ENCODE measurements around the gene CRTAC1.

Gene CRTAC1

DNA sequence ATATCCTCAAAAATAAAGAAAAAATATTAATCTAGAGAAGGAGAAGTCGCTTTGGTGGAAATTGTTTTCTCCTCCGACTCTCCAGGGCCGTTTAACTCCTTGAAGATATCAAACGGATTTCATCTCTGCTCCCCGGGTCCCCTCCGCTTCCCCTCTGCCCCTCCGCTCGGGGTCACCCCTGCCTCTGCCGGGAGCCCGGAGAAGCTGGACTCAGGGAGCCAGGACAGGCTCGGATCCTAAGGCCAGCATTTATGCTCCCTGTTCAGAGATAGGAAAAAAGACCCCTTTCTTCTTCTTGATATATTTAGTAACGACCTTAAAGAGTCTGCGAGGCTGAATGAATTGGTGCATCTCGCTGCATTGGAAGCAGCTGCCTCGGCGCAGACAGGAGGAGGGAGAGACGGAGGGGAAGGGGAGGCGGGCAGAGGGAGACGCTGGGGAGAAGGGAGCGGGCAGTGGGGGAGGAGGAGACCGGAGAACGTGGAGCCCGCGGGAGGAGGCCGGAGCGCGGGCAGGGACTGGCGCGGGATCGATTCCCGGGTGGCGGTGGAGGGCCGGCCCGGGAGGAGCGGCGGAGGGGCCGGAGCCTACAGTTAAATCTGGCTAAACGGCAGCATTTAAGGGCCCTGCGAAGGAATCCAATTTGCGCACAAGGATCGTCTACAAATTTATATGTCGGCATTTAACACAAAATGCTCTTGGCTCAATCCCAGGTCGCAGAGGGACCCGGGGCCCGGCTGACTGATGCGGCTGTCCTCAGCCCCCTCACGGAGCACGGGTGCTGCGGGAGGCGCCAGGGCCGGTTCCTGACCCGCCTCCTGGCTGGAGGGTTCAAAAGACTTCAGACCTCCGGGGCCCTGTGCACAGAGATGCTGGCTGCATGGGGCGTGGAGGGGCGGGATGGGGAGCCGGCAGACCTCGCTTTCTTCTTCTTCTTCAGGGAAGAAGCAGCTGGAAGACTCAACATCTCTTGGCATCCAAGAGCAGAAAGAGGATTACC lies 55.6 kb downstream of the CRTAC1 start:
- no peak for DNase-seq (ENCODE audit: low spot score)

DNA sequence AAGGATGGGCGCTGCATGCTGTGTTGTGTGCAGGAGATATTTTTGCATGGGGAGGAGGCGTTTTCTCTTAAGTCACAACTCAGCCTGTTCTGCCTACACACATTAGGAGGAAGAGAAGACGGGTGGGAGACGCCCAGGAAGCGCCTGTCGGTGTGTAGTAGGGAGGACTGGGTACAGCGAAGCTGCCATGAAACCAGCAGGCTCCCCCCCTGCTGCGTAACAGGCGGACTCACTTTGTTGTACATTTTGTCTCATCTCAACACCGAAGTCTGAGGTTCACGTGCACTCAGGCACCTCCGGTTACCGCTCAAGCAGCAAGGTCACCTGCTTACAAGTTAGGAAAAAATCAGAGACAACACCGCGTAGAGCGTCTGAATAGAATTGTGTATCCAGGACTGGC lies 56.3 kb downstream of the CRTAC1 start:
- no peak for DNase-seq (ENCODE audit: low spot score)

DNA sequence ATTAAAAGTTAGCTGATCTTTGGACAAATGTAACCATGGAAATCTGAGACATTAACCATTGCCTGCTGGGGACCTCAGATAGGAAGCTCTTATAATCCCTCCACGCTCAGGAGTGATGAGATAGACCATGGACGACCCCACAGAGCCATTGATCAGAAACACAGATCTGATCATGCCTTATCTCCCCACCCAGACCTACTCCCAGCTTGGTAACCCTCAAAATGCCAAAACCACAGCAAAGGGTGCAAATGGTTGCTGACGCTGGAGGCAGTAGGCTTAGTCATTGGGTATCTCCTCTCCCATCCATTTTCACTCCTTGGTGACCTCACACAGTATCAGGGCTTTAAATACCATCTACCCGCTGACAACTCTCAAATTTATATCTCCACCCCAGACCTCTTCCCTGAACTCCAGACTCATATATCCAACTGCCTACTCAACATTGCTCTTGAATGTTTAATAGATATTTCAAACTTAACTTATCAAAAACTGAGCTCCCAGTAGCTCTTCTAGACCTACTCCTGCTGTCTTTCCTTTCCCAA lies 60.8 kb downstream of the CRTAC1 start:
- DNase-seq (ENCODE audit: low spot score), result no peak

DNA sequence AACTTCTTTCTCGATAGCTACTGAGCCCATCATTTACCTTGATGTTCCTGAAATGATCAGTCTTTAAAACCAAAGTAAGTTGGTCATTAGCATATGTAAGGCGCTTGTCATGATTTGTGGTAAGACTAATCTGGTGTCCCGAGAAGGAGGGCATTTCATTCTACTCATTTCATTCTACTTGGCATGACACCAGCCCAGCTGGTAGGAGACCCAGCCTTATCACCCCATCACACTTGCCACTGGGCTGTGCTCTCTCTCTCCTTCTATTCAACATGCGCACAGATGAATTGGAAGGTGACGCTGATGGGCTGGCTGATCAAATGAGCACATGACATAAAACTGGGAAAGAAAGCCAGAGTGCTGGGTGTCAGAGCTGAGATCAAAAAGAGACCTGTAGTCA lies 65.7 kb downstream of the CRTAC1 start:
- DNase-seq (ENCODE audit: low spot score), result no peak

DNA sequence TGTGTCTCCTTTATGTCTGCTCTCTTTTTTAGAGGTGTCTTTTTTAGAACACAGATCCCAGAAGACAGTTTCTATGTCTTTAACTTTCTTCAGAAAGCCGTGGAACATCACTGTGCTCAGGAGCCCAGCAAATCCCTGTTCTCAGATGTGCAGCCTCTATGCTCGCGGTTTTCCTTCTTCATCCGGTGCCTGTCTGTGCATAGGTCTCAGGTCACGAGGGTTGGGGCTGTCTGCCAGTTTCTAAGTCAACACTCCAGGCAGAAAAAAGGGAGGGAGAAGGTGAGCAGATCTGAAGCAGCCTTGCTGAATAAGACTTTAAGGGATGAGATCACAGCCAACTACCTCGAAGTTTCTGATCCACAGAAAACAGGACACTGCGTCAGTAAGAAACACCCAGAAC lies 68.5 kb downstream of the CRTAC1 start:
- no peak for DNase-seq (ENCODE audit: low spot score)

DNA sequence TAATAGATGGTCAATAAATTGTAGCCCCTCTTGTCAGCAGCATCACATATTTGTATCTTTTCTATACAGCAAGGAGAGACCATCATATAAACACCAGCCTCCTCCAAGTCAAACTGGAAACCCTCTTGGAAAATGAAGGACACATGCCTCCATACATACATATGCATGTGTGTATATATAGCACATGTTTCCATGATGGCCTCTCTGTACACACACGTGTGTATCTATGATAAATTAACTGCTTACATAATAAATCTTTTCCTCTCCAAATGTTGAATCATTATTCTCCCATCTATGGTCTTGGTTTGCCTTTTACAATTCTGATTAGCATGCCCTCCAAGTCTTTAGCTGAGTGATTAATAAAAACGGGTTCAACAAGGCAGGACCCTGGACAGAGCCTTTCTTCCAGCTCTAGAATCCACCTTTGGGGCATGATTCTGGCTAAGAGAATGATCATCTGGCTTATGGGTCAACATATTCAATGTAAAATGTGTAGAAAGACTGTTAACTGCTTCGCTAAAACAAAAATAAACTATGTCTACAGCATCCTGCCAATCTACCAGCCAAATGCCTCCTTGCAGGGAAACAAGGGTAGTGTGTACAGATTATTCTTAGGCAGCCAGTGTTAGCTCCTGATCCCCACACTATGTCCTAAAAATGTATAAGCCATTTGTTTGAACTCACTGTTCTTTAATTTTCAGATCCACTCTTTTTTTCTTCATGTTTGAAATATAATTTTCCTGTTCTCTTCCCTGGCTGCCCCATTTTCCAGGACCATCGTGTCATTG lies 70.0 kb downstream of the CRTAC1 start:
- DNase-seq (ENCODE audit: low spot score), result no peak

DNA sequence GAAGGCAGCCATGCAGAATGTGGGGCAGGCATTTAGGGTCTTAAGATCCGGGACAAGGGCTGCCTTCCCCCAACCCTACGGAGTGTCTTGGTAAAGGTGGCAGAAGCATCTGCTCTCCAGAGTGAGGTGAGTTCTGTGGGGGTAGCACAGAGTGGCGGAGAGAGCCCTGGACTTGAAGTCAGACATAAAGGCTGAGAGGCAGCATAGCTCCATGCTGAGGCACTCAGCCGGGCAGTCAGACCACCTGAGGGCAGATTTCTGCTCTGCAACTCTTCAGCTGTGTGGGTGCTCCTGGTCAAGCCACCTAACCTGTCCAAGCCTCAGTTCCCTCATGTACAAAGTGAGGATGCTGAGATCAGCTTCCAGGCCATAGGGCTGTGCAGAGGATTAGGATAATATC lies 81.0 kb downstream of the CRTAC1 start:
- no peak for DNase-seq (ENCODE audit: low spot score)

DNA sequence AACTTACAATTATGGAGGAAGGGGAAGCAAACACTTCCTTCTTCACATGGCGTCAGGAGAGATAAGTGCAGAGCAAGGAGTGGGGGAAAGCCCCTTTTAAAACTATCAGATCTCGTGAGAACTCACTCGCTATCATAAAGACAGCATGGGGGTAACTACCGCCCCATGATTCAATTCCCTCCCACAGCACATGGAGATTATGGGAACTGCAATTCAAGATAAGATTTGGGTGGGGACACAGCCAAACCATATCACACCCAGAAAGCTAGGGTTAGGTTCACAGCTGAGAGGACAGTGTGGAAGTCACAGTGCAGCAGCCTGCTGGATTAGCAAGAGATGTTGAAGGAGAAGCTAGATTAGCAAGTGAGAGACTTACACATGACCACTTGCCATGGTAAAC lies 81.6 kb downstream of the CRTAC1 start:
- DNase-seq (ENCODE audit: low spot score), result no peak

DNA sequence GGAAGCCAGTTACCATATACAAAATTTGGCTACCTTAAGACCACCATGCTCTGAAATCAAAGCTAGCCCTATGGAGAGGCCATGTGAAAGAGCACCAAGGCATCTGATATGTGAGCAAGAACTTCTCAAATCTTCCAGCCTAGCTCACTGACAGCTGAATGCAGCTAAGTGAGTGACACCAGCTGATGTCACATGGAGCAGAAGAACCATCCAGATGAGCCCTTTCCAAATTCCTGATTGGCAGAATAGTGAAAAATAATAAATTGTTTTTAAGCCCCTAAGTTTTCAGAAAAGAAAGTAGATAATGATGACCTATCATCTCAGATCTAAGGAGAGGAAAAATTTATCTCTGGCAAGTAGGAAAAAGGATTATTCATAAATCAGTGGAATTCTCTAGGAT lies 85.6 kb downstream of the CRTAC1 start:
- DNase-seq (ENCODE audit: low spot score), result no peak

DNA sequence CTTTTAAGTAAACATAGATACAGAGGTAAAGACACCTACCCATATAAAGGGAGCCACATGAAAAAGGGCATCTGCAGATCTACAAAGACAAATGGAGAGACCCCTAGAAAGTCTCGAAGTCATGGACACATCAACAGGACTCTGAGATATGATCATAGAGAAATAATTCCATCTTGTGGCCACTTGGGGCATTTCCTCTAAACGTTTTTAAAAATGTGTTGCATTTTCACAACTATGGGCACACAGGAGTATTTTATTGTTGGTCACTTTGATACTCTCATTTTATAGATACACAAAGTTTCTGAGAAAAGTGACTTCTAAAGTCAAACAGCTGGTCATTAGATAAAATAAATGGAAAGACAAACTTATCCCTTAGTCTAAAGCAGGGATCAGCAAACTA lies 87.1 kb downstream of the CRTAC1 start:
- DNase-seq (ENCODE audit: low spot score), result no peak

DNA sequence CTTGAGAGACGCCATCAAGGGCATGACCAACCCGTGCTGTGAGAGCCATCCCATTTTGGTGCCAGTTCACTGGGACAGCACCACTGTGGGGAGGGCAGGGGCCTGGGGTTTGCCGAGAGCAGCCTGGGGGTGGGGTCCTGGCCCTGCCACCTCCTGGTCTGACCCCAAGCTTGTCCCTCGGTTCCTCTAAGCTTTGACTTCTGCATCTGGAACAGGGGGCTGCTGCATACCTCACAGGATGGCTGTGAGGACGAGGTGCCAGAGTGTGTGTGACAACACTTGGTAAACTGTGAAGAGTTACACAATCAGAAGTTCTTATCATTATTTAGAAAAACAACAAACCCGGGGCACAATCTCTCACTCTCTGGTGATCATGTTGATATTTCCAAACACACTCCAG lies 89.9 kb downstream of the CRTAC1 start:
- no peak for DNase-seq (ENCODE audit: low spot score)

DNA sequence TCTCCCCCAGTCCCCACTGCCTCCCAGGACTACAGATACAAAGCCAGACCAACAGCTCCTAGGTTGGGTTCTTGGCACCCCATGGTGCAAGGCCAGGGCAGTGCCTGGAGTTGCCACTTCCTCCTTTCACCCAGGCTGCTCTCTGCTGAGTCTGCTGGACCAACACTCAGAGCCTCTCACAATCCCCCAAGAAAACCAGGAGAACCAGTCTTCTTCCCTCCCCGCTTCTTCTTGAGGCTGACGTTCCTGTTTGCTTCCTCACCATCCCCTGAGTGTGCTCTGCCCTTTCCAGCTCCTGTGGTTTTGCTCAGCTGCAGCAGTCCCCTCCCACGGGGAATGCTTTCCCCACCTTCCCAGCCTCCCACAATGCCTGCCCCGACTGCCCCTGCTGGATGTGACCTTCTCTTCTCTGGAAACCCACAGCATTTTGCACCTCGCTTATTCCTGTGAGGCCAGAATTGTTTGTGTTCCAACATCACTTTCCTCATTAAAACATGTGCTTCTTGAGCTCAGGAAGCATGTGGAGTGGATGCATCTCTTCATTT lies 90.9 kb downstream of the CRTAC1 start:
- DNase-seq (ENCODE audit: low spot score), result no peak

DNA sequence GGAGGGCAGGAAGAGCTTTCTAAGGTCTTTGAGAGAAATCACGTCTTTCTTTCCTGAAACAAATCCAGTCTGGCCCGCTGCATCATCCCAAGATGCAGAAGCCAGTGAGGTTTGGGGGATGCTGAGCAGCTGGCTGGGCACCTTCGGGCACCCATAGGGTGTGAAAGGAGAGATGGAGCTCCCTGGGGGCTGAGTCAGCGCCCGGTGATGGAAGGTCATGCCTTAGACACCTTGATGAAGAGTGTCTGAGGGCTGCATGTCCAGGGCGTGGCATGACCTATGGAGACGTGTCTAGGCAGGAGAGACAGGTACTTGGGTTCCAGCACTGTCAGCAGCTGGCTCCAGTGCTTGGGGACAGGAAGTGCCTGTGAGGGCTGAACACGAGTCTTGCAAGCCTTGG lies 92.5 kb downstream of the CRTAC1 start:
- DNase-seq (ENCODE audit: low spot score), result no peak

DNA sequence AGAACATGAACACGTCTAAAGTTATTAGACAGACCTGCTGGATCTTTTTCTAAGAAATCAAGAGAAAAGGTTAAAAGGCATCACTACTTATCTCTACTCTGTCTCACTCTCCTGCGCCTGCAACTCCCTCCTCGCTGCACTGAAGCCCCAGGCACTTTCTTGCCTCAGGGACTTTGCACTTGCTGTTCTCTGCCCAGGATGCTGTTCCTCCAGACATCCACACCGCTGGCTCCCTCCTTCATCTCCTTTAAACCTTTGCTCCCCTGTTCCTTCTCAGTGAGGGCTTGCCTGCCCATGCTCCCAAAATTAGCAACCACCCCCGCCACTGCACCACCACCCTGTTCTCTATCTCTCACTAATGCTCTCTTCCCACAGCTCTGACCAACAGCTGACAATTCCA lies 93.4 kb downstream of the CRTAC1 start:
- DNase-seq (ENCODE audit: low spot score), result no peak

DNA sequence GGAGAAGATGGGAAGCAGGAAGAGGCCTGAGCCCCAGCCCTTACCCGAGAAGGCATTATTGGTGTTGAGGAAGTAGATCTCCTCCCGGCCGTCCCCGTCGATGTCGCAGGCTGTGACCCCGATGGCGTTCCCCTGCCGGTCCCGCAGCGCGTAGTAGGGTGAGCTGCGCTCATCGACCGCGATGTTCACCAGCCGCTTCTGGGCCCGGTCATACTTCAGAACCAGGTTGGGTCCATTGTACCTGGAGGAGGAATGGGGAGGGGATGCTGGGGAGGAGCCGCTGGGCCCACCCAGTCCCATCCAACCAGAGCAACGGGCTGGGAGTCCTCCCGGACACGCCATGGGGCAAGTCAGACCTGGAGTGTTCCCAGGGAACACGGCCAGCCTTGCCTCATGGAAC lies 94.3 kb downstream of the CRTAC1 start:
- no peak for DNase-seq (ENCODE audit: low spot score)

DNA sequence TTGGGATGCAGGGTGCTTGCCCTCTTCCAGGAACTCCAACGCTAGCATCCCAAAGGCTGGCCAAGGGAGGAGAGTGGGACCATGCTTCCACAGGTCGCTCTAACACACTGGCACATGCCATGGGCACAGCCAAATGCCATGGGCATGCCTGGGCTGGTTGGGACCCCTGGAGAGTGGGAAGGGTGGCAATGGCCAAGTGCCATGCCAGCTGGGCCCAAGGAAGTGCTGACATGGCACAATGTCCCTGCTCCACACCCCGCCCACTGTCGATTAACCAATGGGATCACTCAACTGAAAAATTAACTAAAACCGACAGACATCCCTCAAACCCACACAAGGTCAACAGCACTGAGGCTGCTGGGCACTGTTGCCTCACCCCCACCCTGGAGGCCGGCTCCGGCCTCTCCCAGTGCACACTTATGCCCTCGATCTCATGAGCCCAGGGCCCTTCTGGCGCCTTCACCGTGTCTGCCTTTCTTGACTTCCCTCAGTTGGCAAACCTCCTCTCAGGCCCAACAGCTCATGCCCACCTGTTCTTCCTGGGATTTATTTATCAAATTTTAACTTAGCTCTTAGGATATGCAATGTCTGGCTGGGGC lies 97.4 kb downstream of the CRTAC1 start:
- DNase-seq (ENCODE audit: low spot score), result no peak

DNA sequence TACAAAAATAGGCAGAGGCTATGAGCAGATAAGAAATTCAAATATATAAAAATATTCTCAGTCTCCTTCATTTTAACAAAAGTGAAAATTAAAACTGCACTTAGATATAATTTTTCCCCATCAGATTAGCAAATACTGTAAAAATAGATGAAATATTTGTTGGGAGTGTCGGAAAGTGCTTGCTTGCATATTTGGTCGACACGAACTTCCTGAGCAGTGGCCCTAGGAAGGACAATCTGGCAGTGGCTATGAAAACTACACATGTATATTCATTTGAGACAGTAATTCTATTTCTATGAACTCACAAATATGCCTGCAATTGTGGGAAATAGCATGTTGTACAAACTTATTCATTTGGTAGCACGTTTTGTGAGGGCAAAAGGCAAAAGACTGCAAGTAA lies 99.4 kb downstream of the CRTAC1 start:
- no peak for DNase-seq (ENCODE audit: low spot score)

DNA sequence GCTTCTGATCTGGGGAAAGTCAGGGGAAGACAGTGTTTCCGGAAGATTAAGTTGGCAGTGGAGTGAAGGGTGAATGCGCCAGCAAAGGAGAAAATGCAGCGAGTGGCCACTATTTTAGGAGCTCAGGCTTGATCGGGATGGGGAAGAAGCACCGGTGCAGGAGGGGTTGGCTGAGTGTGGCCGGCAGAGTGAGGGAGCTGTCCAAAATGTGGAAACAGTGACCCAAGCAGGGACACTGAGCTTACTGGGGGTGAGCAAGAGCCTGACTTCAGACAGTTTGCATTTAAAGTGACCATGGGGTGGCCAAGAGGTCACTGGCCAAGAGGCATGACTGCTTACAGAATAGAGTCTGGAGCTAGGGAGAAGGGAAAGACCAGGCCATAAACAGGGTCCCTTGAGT lies 101.5 kb downstream of the CRTAC1 start:
- no peak for DNase-seq (ENCODE audit: low spot score)

DNA sequence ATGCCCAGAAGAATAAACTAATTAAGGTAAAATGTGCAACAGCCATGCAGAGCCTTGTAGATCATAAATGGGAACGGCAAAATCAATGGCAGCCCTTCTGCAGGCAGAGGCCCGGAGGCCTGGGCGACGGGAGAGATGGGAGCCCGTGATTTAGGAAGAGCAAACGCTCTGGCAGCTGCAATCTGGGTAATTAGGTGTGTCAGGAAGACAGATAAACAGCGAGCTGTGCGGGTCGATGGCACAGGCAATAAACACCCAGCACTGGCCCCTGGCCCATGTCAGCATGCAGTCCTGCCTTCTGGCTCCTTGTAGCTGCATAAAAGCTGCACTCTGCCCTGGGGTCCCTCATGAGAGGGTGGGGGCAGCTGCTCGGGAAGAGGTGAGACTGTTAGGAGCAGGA lies 102.8 kb downstream of the CRTAC1 start:
- DNase-seq (ENCODE audit: low spot score), result no peak

DNA sequence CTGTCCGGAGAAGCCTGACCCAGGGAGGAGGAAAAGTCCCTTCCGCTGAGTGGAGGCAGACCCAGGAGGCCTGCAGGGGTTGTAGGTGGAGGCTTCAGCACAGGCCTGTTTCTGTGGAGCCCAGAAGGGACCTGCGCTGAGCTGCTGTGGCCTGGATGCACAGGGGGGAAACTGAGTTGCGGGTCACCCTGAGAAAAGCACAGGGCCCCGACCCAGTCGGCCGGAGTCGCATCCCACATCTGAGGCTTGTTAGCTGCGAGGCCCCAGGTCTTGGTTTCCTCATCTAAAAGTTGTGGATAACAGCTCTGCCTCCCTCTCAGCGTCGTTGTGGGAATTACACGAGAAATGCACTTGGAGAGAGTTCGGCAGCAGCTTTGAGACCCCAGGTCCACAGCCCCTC lies 104.4 kb downstream of the CRTAC1 start:
- no peak for DNase-seq (ENCODE audit: low spot score)

DNA sequence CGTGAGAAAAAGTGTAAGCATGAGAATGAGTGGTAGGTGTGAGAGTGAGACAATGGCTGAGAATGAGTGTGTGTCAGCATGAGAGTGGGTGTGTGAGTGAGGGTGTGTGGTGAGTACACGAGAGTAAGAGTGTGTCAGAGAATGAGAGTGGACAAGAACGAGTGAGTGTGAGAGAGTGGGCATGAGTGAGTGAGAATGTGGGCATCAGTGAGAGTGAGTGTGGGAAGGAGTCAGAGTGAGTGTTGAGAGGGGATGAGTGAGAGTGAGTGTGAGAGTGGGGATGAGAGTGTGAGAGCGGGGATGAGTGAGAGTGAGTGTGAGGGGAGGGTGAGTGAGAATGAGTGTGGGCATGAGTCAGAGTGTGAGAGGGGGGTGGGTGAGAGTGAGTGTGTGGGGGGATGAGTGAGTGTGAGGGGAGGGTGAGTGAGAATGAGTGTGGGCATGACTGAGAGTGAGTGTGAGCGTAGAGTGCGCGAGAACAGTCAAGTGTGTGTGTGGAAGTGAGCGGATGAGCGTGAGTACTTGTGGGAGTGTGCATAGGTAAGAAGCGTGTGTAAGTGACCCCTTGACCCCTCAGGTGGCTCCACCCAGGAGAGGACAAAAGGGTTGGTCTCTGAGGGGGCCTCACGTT lies 105.0 kb downstream of the CRTAC1 start:
- no peak for DNase-seq (ENCODE audit: low spot score)

DNA sequence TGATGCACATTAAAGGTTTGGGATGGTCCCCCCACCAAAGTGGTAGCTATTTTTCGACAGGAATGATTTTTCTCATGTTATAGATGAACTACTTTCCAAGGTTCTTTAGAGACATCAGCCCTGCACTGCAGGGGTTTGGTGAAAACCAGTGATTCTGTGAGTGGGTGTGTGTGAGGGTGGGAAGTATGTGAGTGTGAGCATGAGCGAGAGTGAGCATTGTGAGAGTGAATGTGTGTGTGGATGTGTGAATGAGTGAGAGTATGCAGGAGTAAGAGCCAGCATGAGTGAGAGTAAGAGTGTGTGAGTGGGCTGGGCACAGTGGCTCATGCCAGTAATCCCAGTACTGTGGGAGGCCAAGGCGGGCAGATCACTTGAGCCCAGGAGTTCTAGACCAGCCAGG lies 105.7 kb downstream of the CRTAC1 start:
- DNase-seq (ENCODE audit: low spot score), result no peak
